PC-3 (cell line): ENCODE measurements around the gene IL18RAP.

ENCODE experiments used
- EZH2 ChIP-seq: fragments of 300-600 bp; sonication (generic); IDR thresholded peaks from one replicate; pipeline ENCODE4 v1.6.1; 2017; ENCODE audit warnings: antibody characterized with exemption, mild to moderate bottlenecking, low read length; ENCODE audit not compliant: unreplicated experiment
- EZH2phosphoT487 ChIP-seq: fragments of 300-600 bp; sonication (generic); IDR thresholded peaks from 2 replicates; pipeline ENCODE4 v1.6.1; 2018; ENCODE audit warnings: mild to moderate bottlenecking, antibody characterized with exemption, low read length, borderline replicate concordance
- TF ChIP-seq, protein P1 (sequence below): fragments of 300-600 bp; sonication (generic); conservative IDR thresholded peaks from 2 replicates; pipeline ENCODE4 v1.5.1; 2017; ENCODE audit warnings: antibody characterized with exemption, low read depth, mild to moderate bottlenecking, low read length

DNA sequence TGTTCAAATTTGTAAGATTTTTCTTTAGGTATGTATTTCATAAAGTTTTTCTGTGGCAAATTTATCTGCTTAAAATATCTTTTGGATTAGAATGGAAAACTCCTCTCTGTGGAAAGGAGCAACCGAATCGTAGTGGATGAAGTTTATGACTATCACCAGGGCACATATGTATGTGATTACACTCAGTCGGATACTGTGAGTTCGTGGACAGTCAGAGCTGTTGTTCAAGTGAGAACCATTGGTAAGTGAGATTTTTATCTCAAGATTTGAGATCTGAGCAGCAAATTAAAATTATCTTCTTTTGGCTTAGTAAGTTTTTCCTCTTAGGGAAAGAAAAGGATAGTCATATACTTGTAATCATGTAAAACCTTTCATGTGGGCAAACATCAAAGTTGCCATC is 14.2 kb downstream of the IL18RAP start:
- TF ChIP-seq, protein P1, sequence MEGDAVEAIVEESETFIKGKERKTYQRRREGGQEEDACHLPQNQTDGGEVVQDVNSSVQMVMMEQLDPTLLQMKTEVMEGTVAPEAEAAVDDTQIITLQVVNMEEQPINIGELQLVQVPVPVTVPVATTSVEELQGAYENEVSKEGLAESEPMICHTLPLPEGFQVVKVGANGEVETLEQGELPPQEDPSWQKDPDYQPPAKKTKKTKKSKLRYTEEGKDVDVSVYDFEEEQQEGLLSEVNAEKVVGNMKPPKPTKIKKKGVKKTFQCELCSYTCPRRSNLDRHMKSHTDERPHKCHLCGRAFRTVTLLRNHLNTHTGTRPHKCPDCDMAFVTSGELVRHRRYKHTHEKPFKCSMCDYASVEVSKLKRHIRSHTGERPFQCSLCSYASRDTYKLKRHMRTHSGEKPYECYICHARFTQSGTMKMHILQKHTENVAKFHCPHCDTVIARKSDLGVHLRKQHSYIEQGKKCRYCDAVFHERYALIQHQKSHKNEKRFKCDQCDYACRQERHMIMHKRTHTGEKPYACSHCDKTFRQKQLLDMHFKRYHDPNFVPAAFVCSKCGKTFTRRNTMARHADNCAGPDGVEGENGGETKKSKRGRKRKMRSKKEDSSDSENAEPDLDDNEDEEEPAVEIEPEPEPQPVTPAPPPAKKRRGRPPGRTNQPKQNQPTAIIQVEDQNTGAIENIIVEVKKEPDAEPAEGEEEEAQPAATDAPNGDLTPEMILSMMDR = no peak
- TF ChIP-seq EZH2 (no peak), EZH2phosphoT487 (no peak)
